ENCODE data around the gene ACTA2.
"Not testable (repeated sequence)": the region's sequence is repeated elsewhere in the genome, so short reads cannot be mapped to it uniquely, and the experiment has no call there.

ACTA2 gene

DNA sequence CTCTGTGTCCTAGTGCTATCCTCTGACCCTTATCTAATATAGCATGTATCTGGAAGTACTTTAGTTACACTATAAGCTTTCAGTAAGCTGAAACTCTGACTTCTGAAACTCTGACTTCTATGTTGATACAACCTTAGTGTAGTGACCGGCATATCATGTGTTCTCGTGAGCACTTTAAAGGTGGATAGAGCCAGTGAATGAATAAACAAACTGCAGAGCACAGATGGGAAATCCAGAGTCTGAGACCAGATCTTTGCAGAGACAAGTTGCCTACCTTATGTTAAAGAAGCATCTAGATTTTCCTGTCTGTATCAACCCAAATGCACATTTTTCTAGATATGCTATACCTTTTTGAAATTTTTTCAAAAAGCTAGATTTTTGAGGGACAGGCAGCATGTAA lies 3.5 kb downstream of the ACTA2 start:
- DNase-seq = no peak

DNA sequence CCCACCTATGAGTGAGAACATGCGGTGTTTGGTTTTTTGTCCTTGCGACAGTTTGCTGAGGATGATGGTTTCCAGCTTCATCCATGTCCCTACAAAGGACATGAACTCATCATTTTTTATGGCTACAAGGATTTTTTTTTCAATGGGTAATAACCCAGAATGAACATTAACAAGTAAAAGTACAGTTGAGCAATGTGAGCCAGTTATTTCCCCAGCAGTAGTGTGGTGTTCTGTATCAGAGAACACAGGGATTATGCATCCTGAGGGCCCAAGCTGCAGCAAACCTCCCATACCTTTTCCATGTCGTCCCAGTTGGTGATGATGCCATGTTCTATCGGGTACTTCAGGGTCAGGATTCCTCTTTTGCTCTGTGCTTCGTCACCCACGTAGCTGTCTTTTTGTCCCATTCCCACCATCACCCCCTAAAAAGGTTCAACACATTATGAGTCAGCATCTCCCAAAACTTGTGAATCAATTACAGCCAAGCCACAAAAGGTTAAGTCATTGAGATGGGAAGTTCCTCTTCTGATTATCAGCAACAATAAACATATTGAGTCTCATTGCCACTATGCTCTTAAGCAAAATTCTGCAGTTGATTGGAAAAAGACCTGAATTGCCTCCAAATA lies 5.5 kb downstream of the ACTA2 start:
- no peak for DNase-seq

DNA sequence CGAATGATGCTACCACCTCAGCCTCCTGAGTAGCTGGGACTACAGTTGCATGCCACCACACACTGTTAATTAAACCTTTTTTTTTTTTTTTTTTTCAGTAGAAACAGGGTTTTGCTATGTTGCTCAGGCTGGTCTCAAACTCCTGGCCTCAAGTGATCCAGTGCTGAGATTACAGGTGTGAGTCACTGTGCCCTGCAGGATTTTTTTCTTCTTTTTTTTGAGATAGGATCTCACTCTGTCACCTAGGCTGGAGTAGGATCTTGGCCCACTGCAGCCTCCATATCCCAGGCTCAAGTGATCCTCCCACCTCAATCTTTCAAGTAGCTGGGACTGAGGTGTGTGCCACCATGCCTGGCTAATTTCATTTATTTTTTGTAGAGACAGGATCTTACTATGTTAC lies 6.4 kb downstream of the ACTA2 start:
- DNase-seq = no peak

DNA sequence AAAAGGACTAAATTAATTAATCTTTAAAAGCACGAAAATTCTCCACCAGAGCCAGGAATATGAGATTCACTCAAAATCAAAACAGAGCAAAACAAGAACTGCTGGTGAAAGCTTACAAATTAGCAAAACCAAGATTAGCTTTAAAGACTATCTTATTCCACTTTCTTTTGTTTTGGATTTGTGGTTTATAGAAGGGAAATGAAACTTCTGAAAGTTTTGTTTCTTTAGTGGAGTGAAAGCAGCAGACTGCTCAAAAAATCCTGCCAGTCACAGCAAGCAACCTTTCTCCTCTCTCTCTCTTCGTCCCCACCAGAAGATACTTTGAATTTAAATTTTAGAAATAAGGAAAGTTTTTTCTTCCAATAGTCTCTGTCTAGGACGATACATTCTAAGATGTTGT lies 7.8 kb downstream of the ACTA2 start:
- DNase-seq = no peak

DNA sequence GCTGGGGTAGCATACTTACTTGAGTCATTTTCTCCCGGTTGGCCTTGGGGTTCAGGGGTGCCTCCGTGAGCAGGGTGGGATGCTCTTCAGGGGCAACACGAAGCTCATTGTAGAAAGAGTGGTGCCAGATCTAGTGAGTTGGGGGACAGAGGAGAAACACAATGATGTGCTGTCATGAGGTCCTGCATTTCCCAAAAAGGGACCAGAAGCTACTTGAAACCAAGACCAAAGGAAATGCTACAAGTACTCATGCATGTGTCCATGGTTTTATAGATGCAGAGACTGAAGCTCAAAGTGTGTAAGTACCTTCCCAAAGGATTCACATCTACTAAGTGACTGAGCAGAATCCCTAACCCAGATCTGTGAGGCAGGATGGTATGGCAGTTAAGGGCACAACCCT lies 8.8 kb downstream of the ACTA2 start:
- DNase-seq = no peak

DNA sequence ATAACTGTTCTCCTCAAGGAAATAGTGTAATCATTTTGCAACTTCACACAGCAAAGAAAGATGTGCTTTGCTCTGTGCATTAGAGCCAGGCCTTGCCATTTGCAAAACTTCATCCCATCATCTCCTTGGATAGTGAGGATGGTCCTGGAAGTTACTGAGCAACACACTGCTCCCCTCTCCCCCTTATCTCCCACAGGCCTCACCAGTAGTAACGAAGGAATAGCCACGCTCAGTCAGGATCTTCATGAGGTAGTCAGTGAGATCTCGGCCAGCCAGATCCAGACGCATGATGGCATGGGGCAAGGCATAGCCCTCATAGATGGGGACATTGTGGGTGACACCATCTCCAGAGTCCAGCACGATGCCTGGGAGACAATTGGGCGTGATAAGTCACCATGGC lies 11.5 kb downstream of the ACTA2 start:
- DNase-seq = no peak

DNA sequence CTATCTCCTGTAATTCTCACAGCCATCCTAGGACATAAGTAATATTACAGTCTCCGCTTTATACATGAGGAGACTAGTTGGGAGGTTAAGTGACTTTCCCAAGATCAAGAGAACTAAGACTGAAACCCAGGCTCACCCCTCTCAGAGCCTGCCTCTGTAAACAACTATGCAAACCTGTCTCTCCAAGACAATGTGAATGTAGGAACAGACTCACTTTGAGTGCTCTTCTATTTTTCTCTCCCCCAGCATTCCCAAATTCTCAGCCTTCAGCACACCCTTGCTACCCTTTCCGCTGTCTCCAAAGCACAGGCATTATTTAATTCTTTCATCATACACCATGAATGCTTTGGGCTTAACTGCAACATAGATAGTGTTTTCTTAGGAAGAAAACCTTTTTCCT lies 13.6 kb downstream of the ACTA2 start:
- no peak for DNase-seq

DNA sequence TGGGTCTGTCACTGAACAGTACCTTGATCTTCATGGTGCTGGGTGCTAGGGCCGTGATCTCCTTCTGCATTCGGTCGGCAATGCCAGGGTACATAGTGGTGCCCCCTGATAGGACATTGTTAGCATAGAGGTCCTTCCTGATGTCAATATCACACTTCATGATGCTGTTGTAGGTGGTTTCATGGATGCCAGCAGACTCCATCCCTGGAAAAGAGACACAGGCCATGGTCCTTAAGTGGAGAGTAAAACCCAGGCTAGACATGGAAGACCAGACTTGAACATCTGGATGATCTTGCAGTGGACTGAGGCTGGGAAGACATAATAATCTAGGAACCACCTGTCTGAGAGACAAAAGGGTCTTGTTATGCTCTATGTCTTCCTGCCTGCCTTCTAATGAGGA lies 14.5 kb downstream of the ACTA2 start:
- no peak for DNase-seq

DNA sequence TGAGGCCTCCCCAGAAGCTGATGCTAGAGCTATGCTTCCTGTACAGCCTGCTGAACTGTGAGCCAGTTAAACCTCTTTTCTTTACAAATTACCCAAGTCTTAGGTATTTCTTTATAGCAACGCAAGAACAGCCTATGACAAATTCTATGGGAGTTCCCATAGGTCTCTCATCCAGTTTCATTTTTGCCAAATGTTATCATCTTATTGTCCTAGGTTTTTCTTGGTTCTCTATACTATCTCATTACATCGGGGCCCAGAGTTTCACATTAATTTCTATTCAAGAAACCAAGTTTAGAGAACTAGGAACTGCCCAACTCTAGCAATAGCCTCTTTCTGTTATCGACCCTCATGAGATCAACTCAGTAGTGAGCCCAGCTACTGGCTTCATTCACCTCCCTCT lies 15.9 kb downstream of the ACTA2 start:
- no peak for DNase-seq

DNA sequence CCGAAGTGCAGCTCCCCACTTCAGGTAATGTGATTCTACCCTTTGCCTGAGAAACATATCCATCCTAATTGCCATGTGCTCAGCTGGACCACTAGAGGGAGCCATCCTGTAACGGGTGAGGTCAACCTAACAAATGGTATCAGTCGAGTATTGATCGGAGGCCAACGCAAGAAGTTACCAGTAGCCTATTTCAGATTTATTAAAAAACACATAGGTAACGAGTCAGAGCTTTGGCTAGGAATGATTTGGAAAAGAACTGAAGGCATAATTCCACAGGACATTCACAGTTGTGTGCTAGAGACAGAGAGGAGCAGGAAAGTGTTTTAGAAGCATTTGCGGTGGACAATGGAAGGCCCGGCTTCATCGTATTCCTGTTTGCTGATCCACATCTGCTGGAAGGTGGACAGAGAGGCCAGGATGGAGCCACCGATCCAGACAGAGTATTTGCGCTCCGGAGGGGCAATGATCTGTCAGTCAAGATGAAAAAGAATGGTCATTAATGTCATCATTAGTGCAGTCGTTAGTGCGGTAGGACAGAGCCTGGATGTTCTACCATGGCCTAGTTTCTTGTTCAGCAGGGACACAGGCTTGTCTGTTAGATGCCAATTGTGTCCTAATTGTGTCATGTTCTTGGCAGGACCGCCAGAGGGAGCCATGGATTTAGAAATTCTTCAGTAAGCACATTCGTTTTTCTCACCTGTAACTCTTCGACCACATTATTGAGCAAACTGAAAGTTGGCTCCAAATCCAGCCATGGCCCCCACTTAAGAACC lies 17.5 kb downstream of the ACTA2 start:
- DNase-seq = peak; percentile 68

DNA sequence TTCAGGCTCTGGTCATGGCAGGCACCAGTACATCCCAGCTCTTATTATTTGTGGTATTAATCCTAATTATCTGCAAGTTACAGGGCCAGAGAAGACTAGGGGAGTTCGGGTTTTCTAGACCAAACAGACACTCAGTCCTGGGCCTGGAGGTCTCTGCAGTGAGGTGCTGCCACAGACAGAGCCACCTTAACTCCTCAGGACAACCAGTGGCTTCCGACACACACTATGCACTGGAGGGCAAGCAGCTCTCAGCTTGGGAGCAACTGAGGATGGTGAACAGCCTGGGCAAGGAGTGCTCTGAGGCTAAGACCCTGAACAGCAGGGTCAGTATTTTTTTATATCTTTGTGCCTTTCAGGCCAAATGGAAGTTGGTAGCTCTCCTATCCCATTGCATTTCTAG lies 19.0 kb downstream of the ACTA2 start:
- DNase-seq = no peak

DNA sequence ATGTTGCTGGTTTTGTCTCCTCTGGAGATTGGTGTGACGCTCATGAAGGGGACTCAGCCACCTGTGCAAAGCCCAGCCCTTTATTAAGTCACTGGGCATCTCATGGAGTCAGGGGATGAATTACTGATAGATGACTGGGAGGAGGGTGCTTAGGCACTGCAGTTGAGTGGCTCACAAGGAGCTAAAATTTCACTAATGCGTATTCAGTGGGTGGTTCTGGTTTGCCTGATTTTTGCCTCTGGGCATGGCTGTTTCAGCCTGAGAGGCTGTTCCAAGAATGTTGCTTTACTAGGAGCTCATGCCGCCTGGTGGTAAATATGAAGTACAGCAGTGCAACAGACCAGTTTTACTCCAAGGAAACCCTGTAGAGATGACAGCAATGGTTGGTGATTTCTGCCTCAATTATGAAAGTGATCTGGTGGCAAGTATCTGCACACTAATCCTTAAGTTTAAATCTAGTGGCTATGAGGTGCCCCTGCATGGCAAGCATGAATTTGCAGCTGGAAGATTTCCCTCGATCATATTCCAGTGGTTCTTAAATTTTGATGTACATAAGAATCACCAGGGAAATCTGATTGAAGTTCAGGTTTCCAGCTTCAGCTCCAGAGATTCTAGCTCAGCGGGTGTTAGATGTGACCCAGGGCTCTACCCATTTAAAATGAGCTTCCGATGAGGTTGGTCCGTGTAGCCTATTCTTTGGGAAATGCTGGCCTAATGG lies 19.9 kb downstream of the ACTA2 start:
- DNase-seq = peak; percentile 35

DNA sequence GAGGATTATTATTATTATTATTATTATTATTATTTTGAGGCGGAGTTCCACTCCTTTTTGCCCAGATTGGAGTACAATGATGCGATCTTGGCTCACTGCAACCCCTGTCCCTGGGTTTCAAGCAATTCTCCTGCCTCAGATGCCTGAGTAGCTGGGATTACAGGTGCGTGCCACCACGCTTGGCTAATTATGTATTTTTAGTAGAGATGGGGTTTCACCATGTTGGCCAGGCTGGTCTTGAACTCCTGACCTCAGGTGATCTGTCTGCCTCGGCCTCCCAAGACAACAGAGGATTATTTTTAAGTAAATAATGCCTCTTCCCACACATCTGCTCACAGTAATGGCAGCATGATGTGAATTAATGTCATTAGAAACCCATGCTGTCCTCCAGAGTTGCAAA lies 20.5 kb downstream of the ACTA2 start:
- not testable (repeated sequence) for DNase-seq

DNA sequence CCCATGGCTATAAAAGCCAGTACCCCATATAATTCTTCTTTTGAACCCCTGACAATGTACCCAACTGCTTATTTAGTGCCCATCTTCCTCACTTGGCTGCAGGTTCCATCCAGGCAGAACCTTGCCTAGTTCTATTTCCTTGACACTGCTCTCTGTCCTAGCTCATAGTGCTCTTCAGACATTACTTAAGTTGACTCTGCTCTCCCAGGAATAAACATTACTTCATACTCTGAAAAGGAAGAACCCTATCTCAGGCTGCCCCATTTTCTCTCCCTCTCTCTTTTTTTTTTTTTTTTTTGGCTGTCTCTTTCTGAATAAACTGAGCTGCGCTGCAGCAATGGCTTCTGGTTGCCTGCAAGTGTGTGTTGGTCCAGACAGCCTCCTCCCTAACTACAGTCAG lies 21.0 kb downstream of the ACTA2 start:
- DNase-seq = no peak

DNA sequence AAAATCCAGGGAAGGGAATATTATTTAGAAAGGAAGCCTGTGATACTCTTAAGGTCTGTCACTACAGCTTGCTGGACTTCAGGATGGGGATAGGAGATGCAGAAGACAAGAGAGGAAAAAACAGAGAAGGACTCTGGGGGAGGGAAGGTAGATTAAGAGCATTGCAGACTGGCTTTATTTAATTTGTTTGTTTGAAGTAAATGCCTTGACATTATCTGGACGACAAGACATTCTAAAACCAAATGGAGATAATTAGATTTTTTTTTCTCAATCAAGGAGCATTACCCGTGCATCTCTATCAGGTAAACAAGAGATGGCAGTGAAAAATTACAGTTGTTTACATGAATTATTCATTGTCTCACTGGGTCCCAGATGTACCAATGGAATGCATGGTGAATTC lies 24.3 kb downstream of the ACTA2 start:
- DNase-seq = no peak

DNA sequence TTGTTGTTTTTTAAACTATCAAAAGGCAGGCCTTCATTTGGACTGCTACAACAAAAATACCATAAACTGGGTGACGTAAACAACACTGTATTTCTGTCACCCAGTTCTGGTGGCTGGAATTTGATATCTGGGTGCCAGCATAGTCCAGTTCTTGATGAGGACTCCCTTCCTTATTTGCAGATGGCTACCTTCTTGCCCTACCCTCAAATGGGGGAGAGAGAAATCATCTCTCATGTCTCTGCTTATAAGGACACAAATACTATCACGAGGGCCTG lies 25.2 kb downstream of the ACTA2 start:
- DNase-seq = no peak

DNA sequence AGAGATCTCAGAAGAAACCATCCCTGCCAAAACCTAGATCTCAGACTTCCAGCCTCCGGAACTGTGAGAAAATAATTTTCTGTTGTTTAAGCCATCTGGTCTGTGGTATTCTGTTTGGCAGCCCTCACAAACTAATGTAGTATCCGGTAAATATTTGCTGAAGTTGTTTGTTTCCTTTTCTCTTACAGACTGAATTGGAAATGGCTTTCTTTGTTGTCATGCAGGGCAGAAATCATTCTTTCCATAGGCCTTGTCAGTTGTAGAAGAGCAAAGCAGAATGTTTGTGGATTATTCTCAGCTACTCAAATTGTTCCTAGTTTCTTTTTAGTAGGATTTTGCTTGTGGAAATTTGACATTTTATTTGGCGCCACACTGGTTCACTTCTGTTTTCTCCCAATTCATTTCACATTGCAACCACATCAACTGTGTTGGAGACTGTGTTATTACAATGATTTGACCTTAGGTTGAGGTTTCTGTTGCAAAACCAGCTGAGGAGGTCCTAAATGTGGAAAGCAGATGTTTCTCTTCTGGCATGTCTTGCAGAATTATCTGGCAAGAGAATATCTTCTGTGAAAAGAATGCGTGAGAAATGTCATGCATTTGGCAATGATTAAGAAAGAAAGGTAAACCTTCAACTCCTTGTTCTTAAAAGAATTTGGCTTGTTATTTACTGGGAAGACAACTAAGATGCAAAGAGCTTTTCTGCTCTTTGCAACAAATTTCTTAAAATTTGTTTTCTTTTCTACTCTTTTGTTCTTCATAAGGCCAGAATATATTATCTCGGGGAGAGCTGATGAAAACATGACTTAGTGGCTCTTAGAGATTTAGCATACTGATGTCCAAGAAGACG lies 25.8 kb downstream of the ACTA2 start:
- no peak for DNase-seq

DNA sequence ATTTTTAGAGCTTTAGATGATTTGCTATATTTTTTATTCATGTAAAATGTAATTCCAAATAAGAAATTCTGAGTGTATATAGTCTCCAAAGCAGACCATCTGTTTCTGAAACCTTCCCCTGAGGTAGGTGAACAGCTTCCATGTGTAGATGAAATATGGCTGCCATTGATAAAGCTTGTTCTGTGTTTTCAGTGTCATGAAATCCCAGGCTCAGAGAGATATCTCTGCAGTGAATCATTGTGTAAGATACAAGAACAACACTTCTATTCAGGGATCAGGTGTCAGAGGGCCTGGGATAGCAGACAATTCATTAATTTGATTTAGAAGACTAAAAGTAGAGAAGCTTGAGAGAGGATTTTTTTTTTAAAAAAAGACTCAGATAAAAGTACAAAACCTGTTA lies 29.1 kb downstream of the ACTA2 start:
- DNase-seq = no peak

DNA sequence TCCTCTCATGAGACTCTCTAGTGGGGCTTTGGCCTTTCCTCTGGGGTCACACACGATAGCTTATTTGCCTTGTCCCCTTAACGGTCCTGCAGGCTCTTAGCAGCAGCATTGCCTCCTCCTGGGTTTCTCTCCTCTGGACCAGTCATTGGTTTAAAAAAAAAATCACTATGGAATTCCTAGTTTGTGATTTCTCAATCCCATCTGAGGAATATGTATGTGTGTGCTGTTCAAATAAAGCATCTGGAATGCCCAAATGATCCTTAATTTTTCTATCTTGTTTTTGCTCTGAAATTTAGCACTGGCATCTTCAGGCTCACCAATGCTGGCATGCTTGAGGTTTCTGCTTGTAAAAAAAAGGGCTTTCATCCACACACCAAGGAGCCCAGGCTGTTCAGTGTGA lies 30.5 kb downstream of the ACTA2 start:
- no peak for DNase-seq

DNA sequence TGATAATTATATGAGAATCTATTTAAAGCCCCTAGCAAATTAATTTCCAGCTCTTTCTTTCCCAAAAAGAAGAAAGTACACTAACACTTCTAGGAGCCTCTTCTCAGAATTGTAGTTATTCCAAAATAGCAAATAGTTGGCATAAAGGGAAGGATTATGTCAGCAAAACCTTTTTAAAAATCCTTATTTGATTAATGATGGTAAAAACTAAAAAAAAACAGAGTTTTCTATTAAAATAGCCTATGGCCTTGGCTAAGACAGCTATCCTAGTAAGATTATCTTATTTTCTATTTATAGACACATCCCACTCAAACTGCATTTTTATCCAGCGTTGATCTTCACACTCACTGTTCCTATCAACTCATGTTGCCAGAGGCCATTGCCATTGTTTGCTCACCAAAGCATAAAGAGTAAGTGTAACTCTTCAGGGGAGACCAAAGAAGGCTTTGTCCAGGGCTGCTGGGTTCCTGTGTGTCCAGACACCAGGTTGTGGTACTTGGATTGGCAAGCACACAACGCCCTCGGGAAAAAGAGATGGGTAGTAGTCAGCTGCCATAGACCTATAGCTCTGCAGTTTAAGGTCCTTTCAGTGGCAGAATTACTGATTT lies 31.5 kb downstream of the ACTA2 start:
- DNase-seq = no peak

DNA sequence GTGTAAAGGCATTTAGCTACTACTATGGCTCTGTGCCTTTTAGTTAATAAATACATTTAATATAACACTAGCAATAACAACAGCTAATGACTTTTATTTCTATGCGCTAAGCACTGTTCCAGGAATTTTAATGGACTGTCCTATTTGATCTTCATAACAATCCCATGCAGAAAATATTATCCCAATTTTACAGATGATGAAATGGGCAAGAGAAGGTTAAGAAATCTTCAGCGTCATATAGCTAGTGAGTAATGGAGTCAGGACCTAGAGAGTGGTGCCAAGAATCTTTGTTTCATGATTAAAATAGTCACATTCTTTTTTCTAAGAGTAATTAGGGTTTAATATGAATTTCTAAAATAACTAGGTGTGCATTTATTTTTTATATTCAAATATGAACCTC lies 32.4 kb downstream of the ACTA2 start:
- DNase-seq = no peak

DNA sequence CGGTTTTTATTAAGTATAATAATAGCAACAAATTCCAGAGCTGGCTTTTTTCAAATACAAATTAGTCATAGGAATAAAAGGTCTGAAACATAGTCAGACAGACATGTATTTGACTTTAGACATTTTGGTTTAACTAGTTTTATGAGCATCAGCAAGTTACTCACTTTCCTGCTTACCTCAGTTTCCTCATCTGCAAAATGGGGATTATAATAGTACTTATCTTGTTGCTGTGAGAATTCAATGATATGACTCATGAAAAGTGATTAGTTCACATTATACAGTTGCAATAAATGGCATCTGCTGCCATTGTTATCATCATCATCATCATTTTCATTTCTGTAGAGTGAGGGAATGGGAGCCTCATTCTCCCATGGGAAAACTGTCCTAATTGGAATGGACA lies 33.5 kb downstream of the ACTA2 start:
- DNase-seq = no peak

DNA sequence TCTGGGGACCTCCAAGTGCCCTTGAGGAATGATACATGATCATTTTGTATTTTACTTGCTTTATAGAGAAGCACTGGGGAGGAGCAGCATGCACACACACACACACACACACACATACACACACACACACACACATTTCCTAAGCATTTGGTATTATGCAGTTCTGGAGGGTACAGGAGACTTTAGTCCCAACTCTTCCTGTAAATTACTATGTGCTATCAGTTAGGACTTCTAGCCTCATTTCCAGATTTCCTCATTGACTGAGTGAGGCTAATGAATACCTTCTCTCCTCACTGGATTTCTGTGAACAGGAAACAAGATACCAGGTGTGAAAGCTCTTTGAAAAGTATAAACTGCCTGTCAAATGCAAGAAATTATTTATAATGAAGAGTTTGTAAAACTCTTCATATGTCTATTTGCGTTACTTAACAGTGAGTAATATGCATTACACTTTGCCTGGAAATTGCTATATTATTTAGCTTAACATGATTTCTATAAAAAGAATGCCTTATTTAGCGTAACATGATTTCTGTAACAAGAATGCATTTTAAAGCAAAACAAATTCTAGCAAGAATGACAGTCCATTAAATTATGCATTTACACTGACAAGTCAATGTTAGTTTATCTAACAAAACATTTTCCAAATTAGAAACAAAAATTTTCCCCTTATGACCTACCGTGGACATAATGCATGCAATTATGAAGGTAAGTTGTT lies 34.2 kb downstream of the ACTA2 start:
- no peak for DNase-seq
